Keratinocyte (primary cell): ENCODE measurements around the gene POPDC3. TPM values are rescaled to one million over a fixed set of nuclear protein-coding genes. Genes with fewer than 3 reads are reported as not detected.

Experiments
- DNase-seq: peaks from one replicate; pipeline ENCODE4 v3.0.0-alpha.2; 2011; ENCODE audit warnings: low read depth, missing footprints, low spot score
- FAIRE-seq: peaks from 2 replicates; lab custom pipeline; 2011; peaks lifted over from hg19 to GRCh38; lab: Jason Lieb, UNC
- H2AFZ ChIP-seq: 2 replicates; pipeline ENCODE4 v1.6.0; 2012; ENCODE audit warnings: low read length, control low read depth, inconsistent platforms; ENCODE audit not compliant: control insufficient read depth
- H3K27ac ChIP-seq: 2 replicates; pipeline ENCODE4 v1.5.1; 2011; ENCODE audit warnings: low read length; ENCODE audit not compliant: control insufficient read depth, insufficient read depth
- H3K27me3 ChIP-seq: 3 replicates; pipeline ENCODE4 v1.6.0; 2011; ENCODE audit warnings: low read length; ENCODE audit not compliant: control insufficient read depth, insufficient read depth; ENCODE audit errors: extremely low read depth
- H3K36me3 ChIP-seq, 2 experiments: 2 replicates in 1 of 2; 3 replicates in 1 of 2; pipeline ENCODE4 v1.5.1; 2011; ENCODE audit warnings: low read length in 2 of 2, mild to moderate bottlenecking in 1 of 2; ENCODE audit not compliant: control insufficient read depth in 2 of 2, insufficient read depth in 2 of 2; ENCODE audit errors: extremely low read depth in 1 of 2
- H3K4me1 ChIP-seq: 3 replicates; pipeline ENCODE4 v1.5.1; 2011; ENCODE audit warnings: low read length; ENCODE audit not compliant: control insufficient read depth, insufficient read depth; ENCODE audit errors: extremely low read depth
- H3K4me2 ChIP-seq: 3 replicates; pipeline ENCODE4 v1.6.0; 2011; ENCODE audit warnings: low read depth, low read length; ENCODE audit not compliant: control insufficient read depth, insufficient read depth; ENCODE audit errors: extremely low read depth
- H3K4me3 ChIP-seq, 3 experiments: fragments of 200-600 bp in 1 of 3; sonication (generic) in 1 of 3; 2 replicates in 2 of 3; 3 replicates in 1 of 3; pipeline ENCODE4 v1.5.1; 2011 to 2016; ENCODE audit warnings: low read length in 3 of 3, mild to moderate bottlenecking in 3 of 3, control low read depth in 2 of 3, inconsistent platforms in 1 of 3, low read depth in 1 of 3, mixed read lengths in 1 of 3, mixed run types in 1 of 3, moderate library complexity in 1 of 3; ENCODE audit not compliant: control insufficient read depth in 2 of 3, insufficient read depth in 2 of 3; ENCODE audit errors: extremely low read depth in 1 of 3
- H3K79me2 ChIP-seq: 2 replicates; pipeline ENCODE4 v1.6.0; 2012; ENCODE audit warnings: low read length; ENCODE audit not compliant: control insufficient read depth, insufficient read depth
- H3K9ac ChIP-seq: 3 replicates; pipeline ENCODE4 v1.6.0; 2011; ENCODE audit warnings: low read length; ENCODE audit not compliant: control insufficient read depth, insufficient read depth; ENCODE audit errors: extremely low read depth
- H3K9me1 ChIP-seq: 3 replicates; pipeline ENCODE4 v1.6.0; 2011; ENCODE audit warnings: low read length; ENCODE audit not compliant: control insufficient read depth, insufficient read depth; ENCODE audit errors: extremely low read depth
- H3K9me3 ChIP-seq: 2 replicates; pipeline ENCODE4 v1.5.1; 2012; ENCODE audit warnings: low read depth, low read length; ENCODE audit not compliant: control insufficient read depth
- H4K20me1 ChIP-seq: 3 replicates; pipeline ENCODE4 v1.6.0; 2011; ENCODE audit warnings: low read length; ENCODE audit not compliant: control insufficient read depth, insufficient read depth; ENCODE audit errors: extremely low read depth
- EZH2 ChIP-seq: IDR thresholded peaks from one replicate; pipeline ENCODE4 v1.6.1; 2012; ENCODE audit warnings: inconsistent platforms, mild to moderate bottlenecking, low read length, moderate library complexity
- dilution Hi-C: fragments of 300-500 bp; cut with MboI; formaldehyde crosslinking; loops from one replicate; pipeline ENCODE4 v1.7.0; 2020; ENCODE audit warnings: low sequenced_read_pairs; ENCODE audit not compliant: extremely low pct_ligation_motif_present
- polyA plus RNA-seq, 5 experiments: library from polyadenylated mRNA; depleted of rRNA in 3 of 5; stranded (reverse) in 3 of 5; stranded (forward) in 1 of 5; unstranded in 1 of 5; fragments of >200 nt; gene quantifications; 1 replicate in 1 of 5; 2 replicates in 3 of 5; 3 replicates in 1 of 5; pipeline versions ENCODE4 v1.2.1 to v1.2.3, GENCODE V29; 2011 to 2012; ENCODE audit warnings: missing spikeins in 2 of 5, low read depth in 1 of 5, low replicate concordance in 1 of 5
- TF ChIP-seq, protein P1 (sequence below), 3 experiments: IDR thresholded peaks in 1 of 3; conservative IDR thresholded peaks in 1 of 3; optimal IDR thresholded peaks in 1 of 3; 2 replicates in 2 of 3; 3 replicates in 1 of 3; pipeline versions ENCODE3 to v1.5.1; 2011; ENCODE audit warnings: low read length in 3 of 3, mild to moderate bottlenecking in 3 of 3, moderate library complexity in 2 of 3, control low read depth in 1 of 3, inconsistent platforms in 1 of 3; ENCODE audit not compliant: insufficient read depth in 2 of 3; ENCODE audit errors: extremely low read depth in 1 of 3

The POPDC3 gene
- polyA plus RNA-seq, 1 donor (not counting 4 experiments of a cell fraction or from before 2014, with no cell fraction given) = 17.2 TPM

DNA sequence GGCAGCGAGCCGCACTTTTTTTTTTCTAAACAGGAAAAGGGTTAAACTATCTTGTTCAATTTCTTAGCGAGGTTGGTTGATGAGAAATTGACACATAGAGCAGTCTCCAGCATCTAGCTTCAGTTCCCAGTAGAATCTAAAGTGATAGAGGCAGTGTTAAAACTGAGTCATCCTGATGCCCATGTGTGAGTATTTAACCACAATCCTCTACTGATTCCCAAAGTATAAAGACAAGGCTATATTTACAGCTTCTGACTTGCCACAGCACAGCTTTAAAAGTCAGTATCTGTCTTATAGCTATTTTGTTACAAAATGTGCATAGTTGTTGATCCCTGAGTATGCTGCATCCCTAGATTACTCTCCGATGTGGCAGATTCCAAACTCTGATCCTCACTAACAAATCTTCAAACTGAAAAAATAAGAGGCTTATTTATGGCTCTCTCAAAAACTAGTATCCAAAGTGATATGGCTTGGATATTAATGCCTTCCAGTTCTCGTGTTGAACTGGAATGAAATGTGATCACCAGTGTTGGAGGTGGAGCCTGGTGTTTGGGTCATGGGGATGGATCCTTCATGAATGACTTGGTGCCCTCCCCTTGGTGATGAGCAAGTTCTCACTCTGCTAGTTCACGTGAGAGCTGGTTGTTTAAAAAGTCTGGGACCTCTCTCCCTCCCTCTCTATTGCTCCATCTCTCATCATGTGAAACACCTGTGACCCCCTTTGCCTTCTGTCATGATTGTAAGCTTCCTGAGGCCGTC lies 13.1 kb upstream of the POPDC3 start:
- H3K4me2 ChIP-seq = no peak overlapping the region

GRCh38 chr6:105191351-105191750 lies 11.5 kb upstream of the POPDC3 start:
- DNase-seq (no peak), FAIRE-seq (no peak)
- Histone ChIP-seq H3K9me1 (no peaks in the 10 kb centered on the region), H3K9ac (no peak overlapping the region), H4K20me1 (no peaks in the 10 kb centered on the region), H3K79me2 (no peaks in the 10 kb centered on the region), H2AFZ (no peak overlapping the region), H3K27me3 (no peaks in the 10 kb centered on the region), H3K27ac (no peak overlapping the region), H3K4me2 (no peak overlapping the region), H3K36me3 (no peaks in the 10 kb centered on the region), H3K4me1 (peaks cover 11% of the 10 kb centered on the region), H3K9me3 (no peaks in the 10 kb centered on the region), H3K4me3 (no peak overlapping the region)
- TF ChIP-seq, protein P1, sequence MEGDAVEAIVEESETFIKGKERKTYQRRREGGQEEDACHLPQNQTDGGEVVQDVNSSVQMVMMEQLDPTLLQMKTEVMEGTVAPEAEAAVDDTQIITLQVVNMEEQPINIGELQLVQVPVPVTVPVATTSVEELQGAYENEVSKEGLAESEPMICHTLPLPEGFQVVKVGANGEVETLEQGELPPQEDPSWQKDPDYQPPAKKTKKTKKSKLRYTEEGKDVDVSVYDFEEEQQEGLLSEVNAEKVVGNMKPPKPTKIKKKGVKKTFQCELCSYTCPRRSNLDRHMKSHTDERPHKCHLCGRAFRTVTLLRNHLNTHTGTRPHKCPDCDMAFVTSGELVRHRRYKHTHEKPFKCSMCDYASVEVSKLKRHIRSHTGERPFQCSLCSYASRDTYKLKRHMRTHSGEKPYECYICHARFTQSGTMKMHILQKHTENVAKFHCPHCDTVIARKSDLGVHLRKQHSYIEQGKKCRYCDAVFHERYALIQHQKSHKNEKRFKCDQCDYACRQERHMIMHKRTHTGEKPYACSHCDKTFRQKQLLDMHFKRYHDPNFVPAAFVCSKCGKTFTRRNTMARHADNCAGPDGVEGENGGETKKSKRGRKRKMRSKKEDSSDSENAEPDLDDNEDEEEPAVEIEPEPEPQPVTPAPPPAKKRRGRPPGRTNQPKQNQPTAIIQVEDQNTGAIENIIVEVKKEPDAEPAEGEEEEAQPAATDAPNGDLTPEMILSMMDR (optimal IDR thresholded peaks at IDR 0.05 in 1 of 3, IDR thresholded peaks at IDR 0.05 in 1 of 3, conservative IDR thresholded peaks at IDR 0.05 in 1 of 3; ENCODE audit: extremely low read depth in 1 of 3, insufficient read depth in 2 of 3, low read length in 3 of 3) = no peak
- TF ChIP-seq EZH2 = no peak
- dilution Hi-C loops = no loop called here

More for the DNA sequence above, 13.1 kb upstream of the POPDC3 start:
- Histone ChIP-seq H3K27ac (no peak overlapping the region), H3K9me1 (no peaks in the 10 kb centered on the region), H3K79me2 (no peaks in the 10 kb centered on the region), H3K27me3 (no peaks in the 10 kb centered on the region), H3K9me3 (no peaks in the 10 kb centered on the region), H3K4me3 (no peak overlapping the region), H2AFZ (no peak overlapping the region), H3K4me1 (peaks cover 13% of the 10 kb centered on the region), H3K9ac (no peak overlapping the region), H3K36me3 (no peaks in the 10 kb centered on the region), H4K20me1 (no peaks in the 10 kb centered on the region)
- dilution Hi-C loops = no loop called here
- FAIRE-seq (peak; percentile 85), DNase-seq (no peak)
- no peak for TF ChIP-seq EZH2
- TF ChIP-seq, protein P1 (optimal IDR thresholded peaks at IDR 0.05 in 1 of 3, IDR thresholded peaks at IDR 0.05 in 1 of 3, conservative IDR thresholded peaks at IDR 0.05 in 1 of 3; ENCODE audit: extremely low read depth in 1 of 3, insufficient read depth in 2 of 3, low read length in 3 of 3) = no peak
